NCI-H1105 (cell line): ENCODE results near the gene CCL20.
"Not testable (repeated sequence)": the region's sequence is repeated elsewhere in the genome, so short reads cannot be mapped to it uniquely, and the experiment has no call there.

Experiments
- DNase-seq: peaks from one replicate; lab custom pipeline; 2025; lab: John Stamatoyannopoulos, UW

The CCL20 gene

GRCh38 chr2:227834916-227835650, 21.4 kb downstream of the CCL20 start:
- DNase-seq: no peak

GRCh38 chr2:227839339-227840129, 25.9 kb downstream of the CCL20 start:
- DNase-seq: not testable (repeated sequence)

GRCh38 chr2:227846831-227847230, 33.2 kb downstream of the CCL20 start:
- no peak for DNase-seq

- DNase-seq: no peak
These were observed 34.5 kb downstream of the CCL20 start for GRCh38 chr2:227848146-227848545.

GRCh38 chr2:227848586-227848985, 34.9 kb downstream of the CCL20 start:
- no peak for DNase-seq

GRCh38 chr2:227849906-227850305, 36.3 kb downstream of the CCL20 start:
- DNase-seq: no peak

GRCh38 chr2:227853204-227853629, 39.6 kb downstream of the CCL20 start:
- DNase-seq: no peak

GRCh38 chr2:227853765-227854271, 40.2 kb downstream of the CCL20 start:
- no peak for DNase-seq

GRCh38 chr2:227855440-227855839, 41.8 kb downstream of the CCL20 start:
- DNase-seq: no peak

GRCh38 chr2:227856697-227857096, 43.1 kb downstream of the CCL20 start:
- no peak for DNase-seq

- DNase-seq: no peak
These were observed 46.6 kb downstream of the CCL20 start for GRCh38 chr2:227860221-227860641.

- DNase-seq: no peak
These were observed 47.4 kb downstream of the CCL20 start for GRCh38 chr2:227861011-227861410.

GRCh38 chr2:227862227-227862740, 48.6 kb downstream of the CCL20 start:
- peak; percentile 15 for DNase-seq

GRCh38 chr2:227862741-227863588, 49.3 kb downstream of the CCL20 start:
- DNase-seq: no peak

GRCh38 chr2:227864161-227864756, 50.6 kb downstream of the CCL20 start:
- DNase-seq: no peak

GRCh38 chr2:227865291-227865690, 51.6 kb downstream of the CCL20 start:
- DNase-seq: no peak
